IMR-90 (cell line): Measurements from ENCODE around the gene TMED8. TPM values are rescaled to one million over a fixed set of nuclear protein-coding genes. Genes with fewer than 3 reads are reported as not detected.

ENCODE experiments used
- ATAC-seq: fragments of 200-7000 bp; cut with Tn5 transposase; 2 replicates; pipeline ENCODE4 v1.9.1; 2020; ENCODE audit warnings: low read depth, mild to moderate bottlenecking, moderate library complexity
- BruUV-seq: library from RNA; stranded (reverse); fragments of 400-500 nt; replicated peaks from 2 replicates; lab custom pipeline; 2021; lab: Mats Ljungman, UMichigan
- CTCF ChIA-PET: fragments of 300-600 bp; formaldehyde crosslinking; extraction: SDS; loops from one replicate; lab custom pipeline; 2021; ENCODE audit warnings: antibody characterized with exemption; lab: Yijun Ruan, JAX
- POLR2A ChIA-PET: fragments of 300-600 bp; sonication (Branson Sonifier 250); formaldehyde crosslinking; loops from one replicate; lab custom pipeline; 2022; ENCODE audit warnings: antibody characterized with exemption; ENCODE audit not compliant: unreplicated experiment; lab: Charles Lee
- DNase-seq: peaks from one replicate; pipeline ENCODE4 v3.0.0; 2013
- H2AFZ ChIP-seq: replicated peaks from 2 replicates; pipeline ENCODE3; 2013; ENCODE audit warnings: low read length, mild to moderate bottlenecking; ENCODE audit not compliant: poor library complexity
- H2AK5ac ChIP-seq: 2 replicates; pipeline ENCODE4 v1.6.1; 2013; ENCODE audit warnings: low read depth, low read length, inconsistent platforms
- H2AK9ac ChIP-seq: replicated peaks from 2 replicates; pipeline ENCODE3; 2013; ENCODE audit warnings: mild to moderate bottlenecking, low read depth, low read length, moderate library complexity; ENCODE audit not compliant: poor library complexity
- H2BK120ac ChIP-seq: 2 replicates; pipeline ENCODE4 v1.6.1; 2013; ENCODE audit warnings: low read depth, low read length, inconsistent platforms
- H2BK15ac ChIP-seq: 3 replicates; pipeline ENCODE4 v1.6.1; 2013; ENCODE audit warnings: low read depth, low read length, inconsistent platforms
- H2BK20ac ChIP-seq: 2 replicates; pipeline ENCODE4 v1.6.1; 2013; ENCODE audit warnings: low read depth, mild to moderate bottlenecking, inconsistent platforms, low read length, moderate library complexity
- H2BK5ac ChIP-seq: 2 replicates; pipeline ENCODE4 v1.6.1; 2013; ENCODE audit warnings: mild to moderate bottlenecking, low read depth, low read length, inconsistent platforms; ENCODE audit not compliant: poor library complexity, severe bottlenecking
- H3K14ac ChIP-seq: replicated peaks from 2 replicates; pipeline ENCODE4 v1.6.1; 2013; ENCODE audit warnings: low read depth, low read length, inconsistent platforms
- H3K18ac ChIP-seq: 2 replicates; pipeline ENCODE4 v1.6.1; 2013; ENCODE audit warnings: low read depth, low read length, control low read depth
- H3K23ac ChIP-seq: 2 replicates; pipeline ENCODE4 v1.6.1; 2013; ENCODE audit warnings: low read depth, low read length, inconsistent platforms
- H3K27ac ChIP-seq: 2 replicates; pipeline ENCODE4 v1.5.1; 2013; ENCODE audit warnings: mild to moderate bottlenecking, control low read depth, low read length; ENCODE audit not compliant: insufficient read depth
- H3K27me3 ChIP-seq: 2 replicates; pipeline ENCODE4 v1.6.1; 2013; ENCODE audit warnings: low read length; ENCODE audit not compliant: control insufficient read depth, insufficient read depth
- H3K36me3 ChIP-seq: 2 replicates; pipeline ENCODE4 v1.6.1; 2013; ENCODE audit warnings: low read length, mixed read lengths; ENCODE audit not compliant: control insufficient read depth, insufficient read depth
- H3K4ac ChIP-seq: 2 replicates; pipeline ENCODE4 v1.6.1; 2013; ENCODE audit warnings: low read depth, low read length, inconsistent platforms
- H3K4me1 ChIP-seq: 2 replicates; pipeline ENCODE4 v1.6.1; 2013; ENCODE audit warnings: low read length, mixed read lengths; ENCODE audit not compliant: control insufficient read depth, insufficient read depth
- H3K4me2 ChIP-seq: 2 replicates; pipeline ENCODE4 v1.6.1; 2013; ENCODE audit warnings: low read depth, mild to moderate bottlenecking, control low read depth, low read length, moderate library complexity
- H3K4me3 ChIP-seq: 2 replicates; pipeline ENCODE4 v1.5.1; 2013; ENCODE audit warnings: low read depth, mild to moderate bottlenecking, control low read depth, low read length, moderate library complexity; ENCODE audit not compliant: insufficient read depth
- H3K56ac ChIP-seq: 2 replicates; pipeline ENCODE4 v1.6.1; 2013; ENCODE audit warnings: low read length, inconsistent platforms; ENCODE audit not compliant: insufficient read depth; ENCODE audit errors: extremely low read depth
- H3K79me1 ChIP-seq, 2 experiments: 2 replicates each; pipeline ENCODE4 v1.6.1; 2013; ENCODE audit warnings: low read length in 2 of 2, inconsistent platforms in 1 of 2, low read depth in 1 of 2
- H3K9ac ChIP-seq: 2 replicates; pipeline ENCODE4 v1.6.1; 2013; ENCODE audit warnings: low read depth, low read length, control low read depth
- H3K9me1 ChIP-seq: 2 replicates; pipeline ENCODE4 v1.6.1; 2013; ENCODE audit warnings: low read length, inconsistent platforms; ENCODE audit not compliant: insufficient read depth
- H3K9me3 ChIP-seq: 2 replicates; pipeline ENCODE4 v1.6.1; 2013; ENCODE audit warnings: low read length; ENCODE audit not compliant: control insufficient read depth, insufficient read depth
- H4K20me1 ChIP-seq: 2 replicates; pipeline ENCODE4 v1.6.1; 2013; ENCODE audit warnings: low read length, inconsistent platforms; ENCODE audit not compliant: insufficient read depth
- H4K5ac ChIP-seq: 2 replicates; pipeline ENCODE4 v1.6.1; 2013; ENCODE audit warnings: mild to moderate bottlenecking, low read depth, low read length, control low read depth
- H4K8ac ChIP-seq, 2 experiments: 2 replicates each; pipeline ENCODE4 v1.6.1; 2013; ENCODE audit warnings: low read depth in 2 of 2, low read length in 2 of 2, control low read depth in 1 of 2, inconsistent platforms in 1 of 2
- H4K91ac ChIP-seq: 2 replicates; pipeline ENCODE4 v1.6.1; 2013; ENCODE audit warnings: low read depth, low read length, inconsistent platforms; ENCODE audit not compliant: insufficient read depth
- BHLHE40 ChIP-seq: fragments of 150-350 bp; IDR thresholded peaks from 2 replicates; pipeline ENCODE4 v1.6.1; 2016; ENCODE audit warnings: mild to moderate bottlenecking, low read depth, low read length
- CEBPB ChIP-seq: IDR thresholded peaks from 2 replicates; pipeline ENCODE4 v1.6.1; 2012; ENCODE audit warnings: low read depth, low read length, improper control_type of control experiment
- CHD1 ChIP-seq: IDR thresholded peaks from 2 replicates; pipeline ENCODE4 v1.6.1; 2012; ENCODE audit warnings: low read depth, low read length, improper control_type of control experiment
- CTCF ChIP-seq: conservative IDR thresholded peaks from 2 replicates; pipeline ENCODE4 v1.5.1; 2012; ENCODE audit warnings: mild to moderate bottlenecking, low read depth, low read length, improper control_type of control experiment
- ELK1 ChIP-seq: fragments of 150-350 bp; IDR thresholded peaks from 2 replicates; pipeline ENCODE4 v1.6.1; 2016; ENCODE audit warnings: low read depth, mild to moderate bottlenecking, low read length, moderate library complexity, borderline replicate concordance
- FOS ChIP-seq: fragments of 150-350 bp; IDR thresholded peaks from 2 replicates; pipeline ENCODE4 v1.6.1; 2016; ENCODE audit warnings: low read depth, low read length
- MAFK ChIP-seq: IDR thresholded peaks from 2 replicates; pipeline ENCODE4 v1.6.1; 2012; ENCODE audit warnings: low read depth, low read length, improper control_type of control experiment
- MAZ ChIP-seq: IDR thresholded peaks from 2 replicates; pipeline ENCODE4 v1.6.1; 2012; ENCODE audit warnings: low read depth, mild to moderate bottlenecking, low read length, improper control_type of control experiment, moderate library complexity, borderline replicate concordance
- MXI1 ChIP-seq: IDR thresholded peaks from 2 replicates; pipeline ENCODE4 v1.6.1; 2012; ENCODE audit warnings: low read depth, mild to moderate bottlenecking, low read length, moderate library complexity, borderline replicate concordance
- NFE2L2 ChIP-seq: fragments of 150-350 bp; IDR thresholded peaks from 2 replicates; pipeline ENCODE4 v1.6.1; 2016; ENCODE audit warnings: low read depth, mild to moderate bottlenecking, low read length
- POLR2A ChIP-seq: IDR thresholded peaks from 2 replicates; pipeline ENCODE4 v1.6.1; 2012; ENCODE audit warnings: mild to moderate bottlenecking, low read depth, low read length
- RAD21 ChIP-seq: IDR thresholded peaks from 2 replicates; pipeline ENCODE4 v1.6.1; 2012; ENCODE audit warnings: low read length, improper control_type of control experiment
- RCOR1 ChIP-seq: IDR thresholded peaks from 2 replicates; pipeline ENCODE4 v1.6.1; 2012; ENCODE audit warnings: mild to moderate bottlenecking, low read length, improper control_type of control experiment; ENCODE audit not compliant: insufficient replicate concordance
- RFX5 ChIP-seq: IDR thresholded peaks from 2 replicates; pipeline ENCODE4 v1.8.0; 2012; ENCODE audit warnings: low read depth, mild to moderate bottlenecking, low read length, moderate library complexity
- SMC3 ChIP-seq: fragments of 150-350 bp; IDR thresholded peaks from 2 replicates; pipeline ENCODE4 v1.6.1; 2016; ENCODE audit warnings: low read depth, mild to moderate bottlenecking, antibody characterized with exemption, low read length, moderate library complexity
- USF2 ChIP-seq: fragments of 150-350 bp; IDR thresholded peaks from 2 replicates; pipeline ENCODE4 v1.6.1; 2017; ENCODE audit warnings: mild to moderate bottlenecking, antibody characterized with exemption, low read length, low read depth
- WGBS, 2 experiments: methylation state at CpG; one replicate each; pipeline versions ENCODE4 v1.1.5 to v1.1.7; 2013; ENCODE audit warnings: missing lambda C conversion rate in 2 of 2; ENCODE audit not compliant: insufficient read length in 1 of 2; ENCODE audit errors: extremely low coverage in 2 of 2; 5-methylcytosine and 5-hydroxymethylcytosine counted together
- dilution Hi-C: fragments of 300-500 bp; cut with HindIII; formaldehyde crosslinking; loops from one replicate; pipeline ENCODE4 v1.14.3; 2018; ENCODE audit warnings: low sequenced_read_pairs; ENCODE audit not compliant: unreplicated experiment
- in situ Hi-C: fragments of 300-500 bp; cut with MboI; formaldehyde crosslinking; loops from 3 replicates; pipeline ENCODE4 v1.14.3; 2019; ENCODE audit warnings: low sequenced_read_pairs, inconsistent platforms, mixed read lengths
- intact Hi-C: fragments of 100-400 bp; cut with micrococcal nuclease; formaldehyde crosslinking; loops from 2 replicates; pipeline ENCODE4 v1.10.0; 2022
- polyA plus RNA-seq, 3 experiments: library from polyadenylated mRNA; depleted of rRNA; stranded (reverse); fragments of >200 nt; gene quantifications; 2 replicates each; pipeline ENCODE4 v1.2.3, GENCODE V29; 2012; ENCODE audit warnings: low replicate concordance in 1 of 3
- total RNA-seq: library from RNA; depleted of rRNA; stranded (reverse); fragments of >200 nt; gene quantifications from 2 replicates; pipeline ENCODE4 v1.2.3, GENCODE V29; 2012

The TMED8 gene
- total and polyA plus RNA-seq, 2 of the 4 experiments (the other 2 are of a cell fraction): 2.2 to 5.0 TPM

GRCh38 chr14:77364146-77364545, 12.7 kb downstream of the TMED8 start:
- TF ChIP-seq CEBPB: no peak
- TF ChIP-seq FOS: no peak
- TF ChIP-seq MXI1: no peak
- TF ChIP-seq MAZ: no peak
- TF ChIP-seq NFE2L2: no peak
- no peak for TF ChIP-seq CHD1
- no peak for TF ChIP-seq BHLHE40
- TF ChIP-seq RFX5: no peak
- TF ChIP-seq SMC3: no peak
- no peak for TF ChIP-seq ELK1
- no peak for TF ChIP-seq RAD21
- no peak for TF ChIP-seq CTCF
- no peak for TF ChIP-seq POLR2A
- no peak for TF ChIP-seq MAFK
- TF ChIP-seq RCOR1: no peak
- TF ChIP-seq USF2: no peak
- Histone ChIP-seq H3K79me1 (no peaks in the 10 kb centered on the region; a peak in 1 of 4 replicates), H3K4me3 (no peak overlapping the region), H4K5ac (no peak overlapping the region), H3K9me1 (no peaks in the 10 kb centered on the region), H3K14ac (no peak overlapping the region), H3K9ac (no peak overlapping the region), H3K4me2 (no peak overlapping the region), H2BK5ac (no peak overlapping the region), H3K23ac (no peak overlapping the region), H2AK5ac (no peak overlapping the region), H2BK20ac (no peak overlapping the region), H2AK9ac (no peak overlapping the region), H2BK15ac (no peak overlapping the region), H3K4me1 (no peaks in the 10 kb centered on the region), H3K27ac (no peak overlapping the region), H3K36me3 (no peaks in the 10 kb centered on the region), H3K9me3 (no peaks in the 10 kb centered on the region), H3K27me3 (no peaks in the 10 kb centered on the region; the same call in 1 of the 2 replicates), H2BK120ac (no peak overlapping the region), H4K91ac (no peak overlapping the region), H4K20me1 (no peaks in the 10 kb centered on the region), H3K18ac (no peak overlapping the region), H3K56ac (no peak overlapping the region), H4K8ac (no peak overlapping the region), H3K4ac (no peak overlapping the region), H2AFZ (no peak overlapping the region)
- no peak for DNase-seq
- intact Hi-C loops (no loop called here), dilution Hi-C loops (no loop called here), in situ Hi-C loops (no loop called here)
- BruUV-seq: no TSS peak
- no CpG with 5 or more reads among the region's 3 CpGs for WGBS, 2 experiments
- CTCF ChIA-PET: no interaction called here
- POLR2A ChIA-PET: no interaction called here
- ATAC-seq: no peak
